ENCODE results near the gene PRRT2. TPM values are rescaled to one million over a fixed set of nuclear protein-coding genes. Genes with fewer than 3 reads are reported as not detected.
"Not testable (repeated sequence)": the region's sequence is repeated elsewhere in the genome, so short reads cannot be mapped to it uniquely, and the experiment has no call there.

Gene PRRT2
- total RNA-seq, 1 donor from 2014 or later = 2.1 TPM

GRCh38 chr16:29777576-29778350 lies 34.2 kb upstream of the PRRT2 start, which contains the start of gene ZG16:
TSS of gene ZG16 (plus strand) at chr16:29778256. CDS start at chr16:29779267, 1,011 bp downstream.
- Histone ChIP-seq H3K4me1 (no peaks in the 10 kb centered on the region), H3K27ac (replicated peaks) (no peak within 1 kb of the TSS), H3K27me3 (ENCODE audit: low read depth) (peaks cover 28% of the 10 kb centered on the region), H3K9me3 (replicated peaks) (no peaks in the 10 kb centered on the region), H3K4me3 (no peak within 1 kb of the TSS), H3K36me3 (no peaks in the 10 kb centered on the region)
- intact Hi-C loops (cut with micrococcal nuclease) = no loop called here
- TF ChIP-seq, protein P1, sequence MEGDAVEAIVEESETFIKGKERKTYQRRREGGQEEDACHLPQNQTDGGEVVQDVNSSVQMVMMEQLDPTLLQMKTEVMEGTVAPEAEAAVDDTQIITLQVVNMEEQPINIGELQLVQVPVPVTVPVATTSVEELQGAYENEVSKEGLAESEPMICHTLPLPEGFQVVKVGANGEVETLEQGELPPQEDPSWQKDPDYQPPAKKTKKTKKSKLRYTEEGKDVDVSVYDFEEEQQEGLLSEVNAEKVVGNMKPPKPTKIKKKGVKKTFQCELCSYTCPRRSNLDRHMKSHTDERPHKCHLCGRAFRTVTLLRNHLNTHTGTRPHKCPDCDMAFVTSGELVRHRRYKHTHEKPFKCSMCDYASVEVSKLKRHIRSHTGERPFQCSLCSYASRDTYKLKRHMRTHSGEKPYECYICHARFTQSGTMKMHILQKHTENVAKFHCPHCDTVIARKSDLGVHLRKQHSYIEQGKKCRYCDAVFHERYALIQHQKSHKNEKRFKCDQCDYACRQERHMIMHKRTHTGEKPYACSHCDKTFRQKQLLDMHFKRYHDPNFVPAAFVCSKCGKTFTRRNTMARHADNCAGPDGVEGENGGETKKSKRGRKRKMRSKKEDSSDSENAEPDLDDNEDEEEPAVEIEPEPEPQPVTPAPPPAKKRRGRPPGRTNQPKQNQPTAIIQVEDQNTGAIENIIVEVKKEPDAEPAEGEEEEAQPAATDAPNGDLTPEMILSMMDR (IDR thresholded peaks at IDR 0.05; ENCODE audit: borderline replicate concordance) = no peak
- no peak for DNase-seq

GRCh38 chr16:29779474-29779873 lies 32.5 kb upstream of the PRRT2 start:
- H3K27me3 ChIP-seq (ENCODE audit: low read depth) = peaks cover 28% of the 10 kb centered on the region
- no peak overlapping the region for H3K27ac ChIP-seq (replicated peaks)
- TF ChIP-seq, protein P1 (IDR thresholded peaks at IDR 0.05; ENCODE audit: borderline replicate concordance) = no peak
- no peaks in the 10 kb centered on the region for H3K36me3 ChIP-seq
- no peak for DNase-seq
- no peak overlapping the region for H3K4me3 ChIP-seq
- no peaks in the 10 kb centered on the region for H3K9me3 ChIP-seq (replicated peaks)
- intact Hi-C loops (cut with micrococcal nuclease) = no loop called here
- no peaks in the 10 kb centered on the region for H3K4me1 ChIP-seq

GRCh38 chr16:29783094-29783953 lies 28.7 kb upstream of the PRRT2 start:
- H3K4me3 ChIP-seq; H3K9me3 ChIP-seq (replicated peaks); DNase-seq; H3K27ac ChIP-seq (replicated peaks); intact Hi-C loops (cut with micrococcal nuclease); H3K36me3 ChIP-seq: not testable (repeated sequence)
- Histone ChIP-seq H3K27me3 (ENCODE audit: low read depth) (peaks cover 20% of the 10 kb centered on the region), H3K4me1 (peaks cover 11% of the 10 kb centered on the region)

DNA sequence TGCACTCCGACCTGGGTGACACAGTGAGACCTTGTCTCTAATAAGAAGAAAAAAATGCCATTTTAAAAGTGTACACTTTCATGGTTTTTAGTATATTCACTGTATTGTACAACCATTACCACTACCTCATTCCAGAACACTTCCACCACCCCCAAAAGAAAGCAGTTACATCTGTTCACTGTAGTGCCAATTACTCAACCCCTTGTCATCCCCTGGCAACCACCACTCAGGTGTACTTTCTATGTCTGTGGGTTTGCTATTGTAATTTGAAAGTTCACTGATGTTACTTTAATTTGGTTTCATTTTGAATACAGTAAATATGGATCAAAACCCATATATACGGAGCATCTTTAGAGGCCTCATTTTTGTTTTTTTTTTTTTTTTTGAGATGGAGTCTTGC lies 27.8 kb upstream of the PRRT2 start:
- no peak overlapping the region for H3K27ac ChIP-seq (replicated peaks)
- peaks cover 12% of the 10 kb centered on the region for H3K27me3 ChIP-seq (ENCODE audit: low read depth)
- H3K4me1 ChIP-seq = peaks cover 11% of the 10 kb centered on the region
- TF ChIP-seq, protein P1 (IDR thresholded peaks at IDR 0.05; ENCODE audit: borderline replicate concordance) = no peak
- intact Hi-C loops (cut with micrococcal nuclease) = no loop called here
- no peak for DNase-seq
- H3K9me3 ChIP-seq (replicated peaks) = no peaks in the 10 kb centered on the region
- no peak overlapping the region for H3K4me3 ChIP-seq
- H3K36me3 ChIP-seq = no peaks in the 10 kb centered on the region

GRCh38 chr16:29784901-29785500 lies 27.0 kb upstream of the PRRT2 start:
- intact Hi-C loops (cut with micrococcal nuclease) = no loop called here
- H3K27me3 ChIP-seq (ENCODE audit: low read depth) = peaks cover 3% of the 10 kb centered on the region
- H3K4me3 ChIP-seq = peak overlapping the region; percentile 53
- peaks cover 17% of the 10 kb centered on the region for H3K4me1 ChIP-seq
- no peaks in the 10 kb centered on the region for H3K36me3 ChIP-seq
- DNase-seq = peak; percentile 79
- peak overlapping the region; percentile 34 for H3K27ac ChIP-seq (replicated peaks)
- TF ChIP-seq, protein P1 (IDR thresholded peaks at IDR 0.05; ENCODE audit: borderline replicate concordance) = peak; percentile 92
- H3K9me3 ChIP-seq (replicated peaks) = no peaks in the 10 kb centered on the region

- H3K27me3 ChIP-seq (ENCODE audit: low read depth); H3K9me3 ChIP-seq (replicated peaks); H3K36me3 ChIP-seq; DNase-seq; H3K4me3 ChIP-seq; intact Hi-C loops (cut with micrococcal nuclease); H3K27ac ChIP-seq (replicated peaks): not testable (repeated sequence)
- H3K4me1 ChIP-seq = peaks cover 33% of the 10 kb centered on the region
These were observed 24.8 kb upstream of the PRRT2 start for GRCh38 chr16:29787155-29787554.

Data from left ventricle myocardium inferior (tissue), 1 donor.